SK-N-MC (cell line): ENCODE results near the gene ARHGAP9.
A peak's percentile ranks its signal among the peaks of the same experiment; 100 is the strongest.

Experiments
- DNase-seq: peaks from one replicate; pipeline ENCODE4 v3.0.0-alpha.2; 2011; ENCODE audit warnings: low read depth, low spot score
- H3K27ac ChIP-seq: fragments of 200-600 bp; sonication (generic); 2 replicates; pipeline ENCODE4 v1.5.1; 2016; ENCODE audit warnings: mixed run types
- H3K36me3 ChIP-seq: fragments of 200-600 bp; sonication (generic); 2 replicates; pipeline ENCODE4 v1.6.1; 2017; ENCODE audit warnings: antibody characterized with exemption, low read length, mixed read lengths; ENCODE audit not compliant: insufficient read depth
- H3K4me3 ChIP-seq: fragments of 200-600 bp; sonication (generic); 2 replicates; pipeline ENCODE4 v1.5.1; 2016
- H3K9ac ChIP-seq: fragments of 200-600 bp; sonication (generic); 2 replicates; pipeline ENCODE4 v1.8.0; 2017; ENCODE audit warnings: mixed run types, mixed read lengths; ENCODE audit not compliant: insufficient read length
- H3K9me3 ChIP-seq: fragments of 200-600 bp; sonication (generic); 2 replicates; pipeline ENCODE4 v1.6.1; 2017; ENCODE audit warnings: low read depth, mild to moderate bottlenecking, antibody characterized with exemption, low read length, moderate library complexity, mixed read lengths
- EZH2 ChIP-seq: fragments of 200-600 bp; sonication (generic); IDR thresholded peaks from one replicate; pipeline ENCODE4 v1.6.1; 2017; ENCODE audit warnings: antibody characterized with exemption
- FOXP2 ChIP-seq: optimal IDR thresholded peaks from 2 replicates; pipeline ENCODE3; 2011; ENCODE audit warnings: mild to moderate bottlenecking, moderate library complexity; ENCODE audit not compliant: insufficient read depth; ENCODE audit errors: extremely low read length, control extremely low read depth
- POLR2AphosphoS5 ChIP-seq: IDR thresholded peaks from 2 replicates; pipeline ENCODE4 v1.6.1; 2012; ENCODE audit warnings: mild to moderate bottlenecking, low read depth, low read length, borderline replicate concordance

ARHGAP9 gene

DNA sequence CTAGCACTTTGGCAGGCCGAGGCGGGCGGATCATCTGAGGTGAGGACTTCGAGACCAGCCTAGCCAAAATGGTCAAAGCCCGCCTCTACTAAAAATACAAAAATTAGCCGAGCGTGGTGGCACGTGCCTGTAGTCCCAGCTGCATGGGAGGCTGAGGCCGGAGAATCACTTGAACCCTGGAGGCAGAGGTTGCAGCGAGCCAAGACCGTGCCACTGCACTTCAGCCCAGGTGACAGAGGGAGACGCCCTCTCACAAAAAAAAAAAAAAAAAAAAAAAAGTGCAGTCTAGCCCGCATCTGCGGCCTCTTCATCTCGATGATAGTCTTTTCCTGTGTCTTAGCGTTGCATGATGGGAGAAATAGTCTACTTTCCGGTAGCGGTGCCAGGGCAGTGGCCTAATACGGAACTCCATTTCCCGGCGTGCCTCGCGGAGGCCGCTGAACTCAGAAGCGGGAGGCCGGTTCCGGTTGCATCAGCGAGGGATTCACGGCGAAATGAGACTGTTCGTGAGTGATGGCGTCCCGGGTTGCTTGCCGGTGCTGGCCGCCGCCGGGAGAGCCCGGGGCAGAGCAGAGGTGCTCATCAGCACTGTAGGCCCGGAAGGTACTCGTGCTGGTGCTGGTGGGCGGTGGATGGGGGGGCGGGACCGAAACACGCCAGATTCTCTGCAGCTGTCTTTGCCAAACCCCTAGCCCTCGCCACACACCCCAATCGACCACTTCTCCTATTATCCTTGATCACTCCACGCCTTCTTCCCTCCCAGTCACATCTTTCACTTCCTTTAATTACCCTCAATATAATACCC is 8.1 kb upstream of the ARHGAP9 start, which contains the start of gene MARS1:
MARS1 (plus strand) TSS at position 472 of the 805 bp plus-strand sequence; CDS start at position 495, 23 bp downstream.
- DNase-seq: peak; percentile 93
- Histone ChIP-seq H3K36me3 (peaks cover 43% of the 10 kb centered on the region), H3K27ac (peak within 1 kb of the TSS; percentile 92), H3K4me3 (peak within 1 kb of the TSS; percentile 99), H3K9me3 (no peaks in the 10 kb centered on the region), H3K9ac (peak within 1 kb of the TSS; percentile 96)
- TF ChIP-seq POLR2AphosphoS5: peak; percentile 89
- peak; percentile 75 for TF ChIP-seq FOXP2
- TF ChIP-seq EZH2: no peak

DNA sequence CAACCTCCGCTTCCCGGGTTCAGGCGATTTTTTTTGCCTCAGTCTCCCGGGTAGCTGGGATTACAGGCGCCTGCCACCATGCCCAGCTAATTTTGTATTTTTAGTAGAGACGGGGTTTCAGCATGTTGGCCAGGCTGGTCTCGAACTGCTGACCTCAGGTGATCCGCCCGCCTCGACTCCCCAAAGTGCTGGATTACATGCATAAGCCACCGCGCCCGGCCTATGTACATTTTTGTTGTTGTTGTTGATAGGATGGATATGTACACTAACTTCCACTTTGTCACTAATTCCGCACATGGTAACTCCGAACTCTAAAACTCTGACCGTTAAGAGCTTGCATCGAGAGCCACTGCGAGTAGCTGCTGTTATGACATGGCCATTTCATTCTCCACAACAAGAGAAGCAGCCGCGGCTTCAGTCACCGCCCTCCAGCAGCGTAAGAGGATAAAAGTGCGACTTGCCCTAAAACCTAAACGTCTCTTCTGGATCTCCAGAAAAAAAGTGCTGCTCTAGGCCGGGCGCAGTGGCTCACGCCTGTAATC is 7.5 kb upstream of the ARHGAP9 start:
- Histone ChIP-seq H3K9me3 (no peaks in the 10 kb centered on the region), H3K36me3 (peaks cover 36% of the 10 kb centered on the region), H3K4me3 (peak overlapping the region; percentile 36; the same call in 1 of the 2 replicates), H3K9ac (no peak overlapping the region), H3K27ac (peak overlapping the region; percentile 57)
- TF ChIP-seq FOXP2: no peak
- DNase-seq: no peak

DNA sequence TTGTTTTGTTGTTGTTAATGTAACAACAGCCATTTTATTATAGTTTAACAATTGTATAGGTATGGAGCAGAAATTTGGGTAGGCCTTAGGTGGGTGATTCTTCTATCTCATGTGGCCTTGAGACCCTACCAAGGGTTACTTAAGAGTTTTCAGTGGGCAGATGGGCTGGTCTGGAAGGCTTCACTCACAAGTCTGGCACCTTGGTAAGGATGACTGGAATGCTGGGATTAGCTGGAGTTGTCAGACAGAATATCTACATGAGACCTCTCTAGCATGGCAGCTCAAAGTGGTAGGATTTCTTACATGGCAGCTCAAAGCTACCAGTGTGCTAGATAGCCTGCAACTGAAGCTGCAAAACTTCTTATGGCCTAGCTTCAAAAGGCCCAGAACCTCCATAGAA is 6.0 kb upstream of the ARHGAP9 start:
- TF ChIP-seq EZH2 (no peak), POLR2AphosphoS5 (no peak), FOXP2 (no peak)
- DNase-seq: no peak
- Histone ChIP-seq H3K9ac (no peak overlapping the region), H3K9me3 (no peaks in the 10 kb centered on the region), H3K36me3 (peaks cover 23% of the 10 kb centered on the region), H3K4me3 (no peak overlapping the region), H3K27ac (0 out of 2 replicates have a peak overlapping the region, but pooled peaks have one; percentile 1)

DNA sequence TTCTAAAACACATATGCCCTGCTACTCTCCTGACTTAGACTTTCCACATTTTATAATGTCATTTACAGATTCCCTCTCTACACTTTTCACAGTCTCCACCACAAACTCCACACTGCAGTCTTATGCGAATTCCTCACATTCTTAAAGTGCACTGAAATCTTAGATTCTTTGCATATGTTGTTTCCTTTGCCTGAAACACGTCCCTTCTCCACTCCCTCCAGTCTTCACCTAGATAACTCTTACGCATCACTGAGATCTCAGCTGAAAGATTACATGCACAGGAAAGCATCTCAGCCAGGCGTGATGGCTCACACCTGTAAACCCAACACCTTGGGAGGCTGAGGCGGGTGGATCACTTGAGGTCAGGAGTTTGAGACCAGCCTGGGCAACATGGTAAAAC is 3.8 kb upstream of the ARHGAP9 start:
- Histone ChIP-seq H3K9ac (peak overlapping the region; percentile 26), H3K36me3 (peaks cover under 1% of the 10 kb centered on the region; the same call in 1 of the 2 replicates), H3K4me3 (no peak overlapping the region), H3K9me3 (no peaks in the 10 kb centered on the region), H3K27ac (0 out of 2 replicates have a peak overlapping the region, but pooled peaks have one; percentile 36)
- DNase-seq: no peak
- TF ChIP-seq POLR2AphosphoS5 (no peak), FOXP2 (no peak), EZH2 (no peak)

DNA sequence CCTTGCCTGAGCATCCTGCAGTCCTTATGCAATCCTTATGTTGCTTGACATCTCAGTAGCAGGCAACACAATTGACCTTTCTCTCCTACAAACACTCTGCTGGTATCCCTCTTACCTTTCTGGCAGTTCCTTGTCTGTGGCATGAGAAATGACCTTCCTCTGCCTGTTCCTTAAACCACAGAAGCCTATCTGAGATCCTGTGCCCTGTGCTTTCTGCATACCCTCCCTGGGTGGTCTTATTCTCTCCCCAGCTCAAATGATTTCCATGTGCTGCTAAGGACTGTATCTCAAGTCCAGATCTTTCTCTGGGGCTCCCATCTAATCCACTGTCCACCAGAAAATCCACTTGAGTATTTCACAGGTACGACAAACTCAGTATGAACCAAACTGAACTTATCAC is 2.0 kb upstream of the ARHGAP9 start:
- no peak overlapping the region for H3K9ac ChIP-seq
- no peaks in the 10 kb centered on the region for H3K36me3 ChIP-seq
- H3K4me3 ChIP-seq: no peak overlapping the region
- DNase-seq: no peak
- H3K27ac ChIP-seq: no peak overlapping the region
- no peak for TF ChIP-seq FOXP2
- no peak for TF ChIP-seq POLR2AphosphoS5
- TF ChIP-seq EZH2: no peak
- H3K9me3 ChIP-seq: no peaks in the 10 kb centered on the region

DNA sequence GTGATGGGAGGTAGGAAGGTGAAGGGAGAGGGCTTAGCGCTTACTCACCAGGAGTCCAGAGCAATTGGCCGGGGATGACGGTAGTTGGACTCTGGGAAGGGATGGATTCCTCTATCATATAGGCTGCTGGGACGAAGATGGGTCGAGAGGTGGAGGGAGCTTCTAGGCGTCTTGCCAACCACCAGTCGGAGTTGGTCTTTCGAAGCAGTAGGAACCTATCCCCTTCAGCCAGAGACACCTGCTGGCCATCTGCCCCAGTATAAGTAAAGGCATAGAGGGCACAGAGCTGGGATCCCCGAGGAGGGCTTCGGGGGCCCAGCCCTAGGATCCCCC is 657 bp downstream of the ARHGAP9 start:
- no peak overlapping the region for H3K9ac ChIP-seq
- no peak overlapping the region for H3K27ac ChIP-seq
- H3K4me3 ChIP-seq: no peak overlapping the region
- DNase-seq: no peak
- no peak for TF ChIP-seq POLR2AphosphoS5
- no peak for TF ChIP-seq EZH2
- no peak for TF ChIP-seq FOXP2
- H3K9me3 ChIP-seq: no peaks in the 10 kb centered on the region
- no peaks in the 10 kb centered on the region for H3K36me3 ChIP-seq

DNA sequence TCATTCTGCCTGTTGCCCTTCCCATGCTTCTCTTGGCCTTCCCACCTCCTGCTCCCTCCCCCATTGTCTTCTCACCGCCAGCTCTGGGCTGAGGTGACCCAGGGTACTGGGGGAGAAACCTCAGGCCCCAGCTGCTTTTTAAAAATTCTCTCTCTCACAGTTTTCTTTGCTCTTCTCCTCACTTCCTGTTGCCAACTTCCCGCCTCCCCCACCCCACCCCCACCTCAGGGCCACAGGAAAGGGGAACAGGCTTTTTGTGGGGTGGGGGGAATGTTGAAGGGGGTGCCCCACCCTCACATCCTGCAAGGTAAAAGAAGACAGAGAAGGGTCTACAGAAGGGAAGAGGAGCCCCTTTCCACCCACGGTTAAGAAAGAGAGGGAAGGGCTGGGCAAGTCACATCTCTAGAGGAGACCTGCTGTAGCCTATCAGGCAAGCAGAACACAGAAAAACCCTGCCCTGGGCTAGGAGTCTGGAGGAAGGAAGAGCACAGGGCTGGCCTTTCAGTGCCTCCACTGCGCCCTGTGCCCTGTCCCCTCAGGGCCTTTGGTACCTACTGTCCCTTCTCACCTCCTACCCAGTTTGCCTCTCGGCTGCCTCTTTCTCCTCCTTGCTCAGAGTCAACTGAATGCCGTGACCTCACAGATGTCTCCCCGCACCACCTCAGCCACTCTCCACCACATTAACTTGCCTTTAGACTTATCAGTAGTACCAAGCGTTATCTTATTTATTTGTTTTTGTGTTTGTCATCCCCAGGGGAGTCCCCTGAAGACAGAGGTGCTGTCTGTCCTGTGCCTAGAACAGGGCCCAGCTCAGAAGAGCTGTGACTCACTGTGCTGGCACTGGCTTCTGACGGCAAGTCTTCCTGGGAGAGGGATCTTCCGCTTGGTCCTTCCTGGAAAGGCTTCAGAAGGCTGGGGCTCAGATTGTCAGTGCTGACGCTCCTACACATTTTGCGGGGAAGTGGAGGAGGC is 1.7 kb downstream of the ARHGAP9 start:
- H3K9ac ChIP-seq: peak overlapping the region; percentile 47
- DNase-seq: no peak

DNA sequence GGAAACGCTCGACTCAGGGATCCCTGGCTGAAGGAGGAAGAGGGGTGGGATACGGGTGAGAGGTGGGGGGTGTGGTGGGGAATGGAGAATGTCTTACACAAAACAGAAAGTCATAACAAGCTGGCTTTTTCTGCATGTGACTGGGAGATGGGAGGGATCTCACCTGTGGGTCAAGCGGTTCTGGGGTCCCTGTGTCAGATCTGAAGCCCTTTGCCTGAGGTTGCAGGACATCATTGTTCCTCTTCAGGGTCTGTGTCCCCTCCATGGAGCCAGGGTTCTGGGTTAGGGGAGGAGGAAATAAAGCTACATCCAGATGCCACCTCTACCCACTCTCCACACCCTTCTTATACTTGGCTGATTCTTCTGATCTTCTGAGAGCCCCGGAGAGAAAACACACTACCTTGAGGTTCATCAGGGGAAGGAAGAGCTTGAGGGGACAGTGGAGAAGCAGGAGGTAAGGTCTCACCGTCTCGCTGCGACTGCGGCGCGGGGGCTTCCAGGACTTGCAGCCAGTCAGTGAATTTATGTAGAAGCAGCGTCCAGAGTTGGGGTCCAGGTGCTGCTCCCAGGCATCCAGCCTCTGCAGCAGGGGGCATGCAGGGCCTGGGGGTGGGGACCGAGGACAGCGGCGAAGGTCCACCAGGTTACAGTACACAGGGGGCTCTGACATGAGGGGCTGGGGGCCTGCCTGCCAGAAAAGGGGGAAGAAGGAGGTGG is 2.5 kb downstream of the ARHGAP9 start:
- H3K27ac ChIP-seq: peak overlapping the region; percentile 34; the same call in 1 of the 2 replicates
- no peak for DNase-seq
- no peaks in the 10 kb centered on the region for H3K9me3 ChIP-seq
- H3K4me3 ChIP-seq: no peak overlapping the region
- no peaks in the 10 kb centered on the region for H3K36me3 ChIP-seq
- peak overlapping the region; percentile 47 for H3K9ac ChIP-seq
- TF ChIP-seq EZH2 (no peak), POLR2AphosphoS5 (no peak), FOXP2 (no peak)

More for the DNA sequence above, 1.7 kb downstream of the ARHGAP9 start:
- TF ChIP-seq FOXP2 (no peak), EZH2 (no peak), POLR2AphosphoS5 (no peak)
- H3K36me3 ChIP-seq: no peaks in the 10 kb centered on the region
- peak overlapping the region; percentile 34; the same call in 1 of the 2 replicates for H3K27ac ChIP-seq
- no peak overlapping the region for H3K4me3 ChIP-seq
- H3K9me3 ChIP-seq: no peaks in the 10 kb centered on the region
